Nucleus accumbens (tissue), 56 donors: ENCODE measurements around the gene ANXA9.

ENCODE experiments used
- DNase-seq, 56 donors: peaks; one replicate each; lab custom pipeline; 2025; lab: John Stamatoyannopoulos, UW

Gene ANXA9

DNA sequence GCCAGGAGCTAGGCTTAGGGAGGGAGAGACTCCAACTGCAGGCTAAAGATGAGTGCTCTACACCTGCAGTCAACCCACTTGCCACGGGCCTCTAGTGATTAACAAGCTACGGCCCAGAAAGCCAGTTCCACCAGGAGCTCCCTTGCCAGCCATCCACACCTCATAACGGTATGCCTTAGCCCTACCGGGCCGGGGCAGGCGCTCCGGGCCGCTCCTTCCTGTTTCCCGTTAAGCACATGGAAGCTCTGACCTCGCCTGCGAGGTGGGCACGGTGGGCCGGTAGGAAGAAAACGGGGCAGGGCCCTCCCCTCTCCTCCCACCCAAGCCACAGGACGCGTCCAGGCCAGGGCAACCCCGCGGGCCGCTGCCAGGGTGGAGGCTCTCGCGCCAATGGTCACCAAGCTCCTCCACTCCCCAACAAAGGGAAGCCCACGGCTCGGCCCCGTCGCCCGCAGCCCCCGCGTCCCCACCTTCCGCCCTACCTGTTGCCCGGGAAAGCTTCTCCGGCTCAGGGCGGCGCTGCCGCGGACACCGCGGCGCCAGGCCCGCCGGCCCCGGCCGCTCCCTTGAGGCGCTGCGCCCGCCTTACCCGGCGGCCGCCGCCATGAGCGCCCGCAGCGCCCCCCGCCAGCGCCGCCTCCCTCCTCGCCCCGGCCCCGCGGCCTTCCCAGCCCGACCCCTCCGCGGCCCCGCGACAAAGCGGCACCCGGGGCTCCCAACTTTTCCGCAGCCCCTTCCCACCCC lies 8.1 kb upstream of the ANXA9 start:
- peak in 35 of 56 donors; percentile 12 to 79 (median 46) for DNase-seq

DNA sequence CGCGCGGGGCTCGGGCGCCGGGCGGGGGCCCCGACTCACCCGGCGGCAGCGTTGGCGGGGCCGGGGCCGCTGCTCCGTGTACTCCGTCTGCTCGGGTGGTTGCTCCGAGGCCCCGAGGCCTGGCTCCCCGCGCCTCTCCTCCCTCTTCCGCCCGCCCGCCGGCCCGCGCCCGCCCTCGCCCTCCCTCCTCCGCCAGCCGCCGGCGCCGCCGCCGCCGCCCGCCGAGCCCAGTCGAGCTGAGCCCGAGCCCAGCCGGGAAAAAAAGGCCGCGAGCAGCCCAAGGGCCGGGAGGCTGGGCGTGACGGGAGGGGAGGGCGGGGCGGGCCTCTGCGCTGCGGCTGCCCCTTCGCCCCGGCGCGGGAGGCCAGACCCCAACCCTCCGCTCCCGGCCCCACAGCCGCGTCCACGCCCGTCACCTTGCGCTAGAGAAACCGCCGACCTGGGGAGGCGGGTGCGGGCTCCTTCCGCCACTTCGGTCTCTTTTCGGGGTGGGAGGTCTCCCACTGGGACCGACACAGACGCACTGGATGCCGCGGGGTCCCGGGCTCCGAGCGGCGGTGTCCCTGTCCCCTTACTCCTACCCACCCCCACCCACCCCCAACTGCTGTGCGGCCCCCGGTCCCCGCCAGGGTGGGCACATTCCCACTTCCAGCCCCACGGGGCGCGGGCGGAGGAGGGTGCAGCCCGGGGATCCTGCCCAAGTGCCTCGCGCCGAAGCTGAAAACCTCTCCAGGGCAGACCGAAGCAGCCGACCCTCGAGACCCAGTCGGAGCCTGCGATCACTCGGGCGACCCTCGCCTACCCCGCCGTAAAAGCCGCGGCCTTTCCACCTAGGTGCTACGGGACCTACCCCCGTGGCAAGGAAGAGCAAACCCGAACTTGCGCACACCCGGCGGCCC lies 7.3 kb upstream of the ANXA9 start, which contains the start of gene CERS2:
Gene CERS2, minus strand, starts transcription at position 256 of the 899 bp plus-strand sequence. CDS start 5,745 bp downstream, outside the sequence.
- peak in 48 of 56 donors; percentile 8 to 80 (median 56) for DNase-seq

GRCh38 chr1:150976401-150976821 lies 5.7 kb upstream of the ANXA9 start:
- DNase-seq, result no peak

DNA sequence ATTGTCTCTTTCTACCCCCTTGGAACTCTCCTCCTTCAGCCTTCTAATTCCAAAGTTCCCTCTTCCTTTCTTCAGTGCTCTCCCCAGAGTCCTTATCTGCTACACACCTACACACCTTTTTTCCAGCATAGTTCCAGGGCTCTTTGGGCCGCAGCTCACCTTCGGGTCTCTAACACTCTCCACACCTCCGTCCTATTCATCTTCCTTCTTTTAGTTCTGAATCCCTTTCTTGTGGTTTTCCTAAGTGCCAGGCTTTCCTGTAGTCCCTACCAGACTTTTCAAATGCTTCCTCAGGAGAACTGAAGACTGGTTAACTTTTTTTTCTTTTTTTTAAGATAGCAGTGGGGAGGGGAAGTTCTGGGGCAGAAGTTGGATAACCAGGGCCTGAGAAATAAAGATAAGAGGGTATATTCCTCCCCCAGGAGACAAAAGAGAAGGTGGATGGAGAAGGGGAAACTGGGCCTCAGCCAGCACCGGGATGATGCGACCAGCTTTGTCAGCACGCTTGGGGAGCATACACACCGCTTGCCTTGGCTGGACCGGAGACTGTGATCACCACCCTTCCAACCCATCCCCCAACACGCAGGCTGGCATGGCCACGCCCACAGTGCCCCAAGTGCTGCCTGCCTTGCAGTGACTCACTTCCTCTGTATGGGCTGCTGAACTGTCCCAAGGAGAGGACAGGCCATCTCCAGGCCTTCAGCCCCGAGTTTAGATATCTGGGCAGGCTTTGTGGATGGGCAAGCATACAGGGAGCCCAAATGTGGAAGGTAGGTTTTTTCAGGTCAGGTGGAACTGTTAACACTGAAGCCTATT lies 5.0 kb upstream of the ANXA9 start:
- DNase-seq, result peak in 51 of 56 donors; percentile 17 to 91 (median 63)

DNA sequence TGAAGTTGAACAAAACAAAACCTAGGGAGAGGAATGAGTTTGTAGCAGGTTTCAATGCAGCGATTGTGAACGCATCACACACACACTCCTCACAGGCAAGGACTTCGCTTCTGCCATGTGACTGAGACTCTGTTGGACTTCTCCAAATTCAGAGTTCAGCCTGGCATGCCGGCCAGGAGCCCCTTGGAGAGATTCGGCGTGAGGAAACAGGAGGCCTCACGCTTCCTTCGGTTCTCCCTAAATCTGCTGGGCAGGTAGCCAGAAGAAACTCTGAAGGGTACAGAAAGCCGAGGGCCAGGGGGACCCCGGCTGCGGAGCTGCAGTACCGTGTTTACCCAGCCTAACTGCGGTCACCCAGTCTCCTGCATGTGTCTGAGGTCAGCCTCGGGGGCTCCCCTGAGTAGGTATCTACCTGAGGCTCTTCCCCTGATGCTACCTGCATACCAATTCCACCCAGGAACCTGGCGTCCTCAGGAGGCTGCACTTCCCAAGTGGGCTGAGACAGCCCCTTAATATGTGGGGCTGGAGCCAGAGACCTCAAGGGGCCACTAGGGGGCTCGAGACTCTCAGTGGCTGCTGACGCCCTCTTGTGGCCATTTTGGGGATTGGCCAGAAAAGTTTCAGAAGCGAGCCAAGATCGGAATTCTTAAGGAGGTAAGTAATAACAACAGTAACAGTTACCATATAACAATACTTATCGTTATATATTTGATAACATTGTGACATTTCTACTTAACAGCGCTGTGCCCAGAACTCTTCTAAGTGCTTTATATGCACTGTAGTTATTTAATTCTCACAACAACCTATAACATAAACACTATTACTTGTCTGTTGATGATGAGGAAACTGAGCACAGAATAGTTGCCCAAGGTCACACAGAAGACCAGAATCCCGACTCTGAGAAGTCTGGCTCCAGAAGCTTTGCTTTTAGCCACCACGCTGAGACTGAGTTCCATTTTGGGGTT lies 2.7 kb upstream of the ANXA9 start:
- DNase-seq, result peak in 53 of 56 donors; percentile 11 to 95 (median 70)

- DNase-seq, result no peak
Measured at GRCh38 chr1:150981177-150981804, 801 bp upstream of the ANXA9 start.

- DNase-seq, result no peak
Measured at GRCh38 chr1:150985179-150985825, 3.2 kb downstream of the ANXA9 start.

- no peak for DNase-seq
Measured at GRCh38 chr1:150987924-150988323, 5.8 kb downstream of the ANXA9 start.

DNA sequence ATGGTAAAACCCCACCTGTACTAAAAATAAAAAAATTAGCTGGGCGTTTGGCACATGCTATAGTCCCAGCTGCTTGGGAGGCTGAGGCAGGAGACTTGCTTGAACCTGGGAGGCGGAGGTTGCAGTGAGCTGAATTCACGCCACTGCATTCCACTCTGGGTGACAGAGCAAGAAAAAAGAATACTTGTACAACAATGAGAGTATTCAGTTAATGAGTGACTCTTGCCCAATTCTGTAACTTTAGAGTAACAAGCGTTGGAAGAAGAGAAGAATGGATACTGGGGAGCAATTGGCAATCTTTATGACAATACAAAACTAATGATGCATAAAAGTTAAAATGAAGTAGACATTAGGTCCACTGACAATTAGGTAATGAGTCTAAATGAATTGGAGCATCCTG lies 10.5 kb downstream of the ANXA9 start:
- no peak for DNase-seq

GRCh38 chr1:150994248-150994647 lies 12.2 kb downstream of the ANXA9 start:
- no peak for DNase-seq

DNA sequence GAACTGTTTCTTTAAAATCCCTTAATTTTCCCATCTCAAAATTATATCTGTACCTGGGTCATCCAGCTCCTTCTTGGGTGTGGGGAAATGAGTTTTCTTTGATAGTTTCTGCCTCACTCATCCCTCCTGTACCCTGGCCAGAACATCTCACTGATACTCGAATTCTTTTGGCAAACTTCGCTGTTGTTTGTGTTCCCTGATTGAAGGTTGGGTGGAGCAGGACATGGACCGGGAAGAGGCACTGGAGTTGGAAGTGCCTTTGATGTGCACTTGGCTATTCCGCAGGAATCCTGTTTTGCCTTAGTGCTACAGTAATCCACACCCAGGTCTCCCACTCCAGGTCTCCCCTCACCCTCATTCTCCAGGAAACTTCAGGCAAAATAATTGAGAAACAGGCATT lies 13.4 kb downstream of the ANXA9 start:
- DNase-seq, result no peak

- peak in 13 of 56 donors; percentile 6 to 47 (median 23) for DNase-seq
Measured at GRCh38 chr1:150995896-150996295, 13.8 kb downstream of the ANXA9 start.

DNA sequence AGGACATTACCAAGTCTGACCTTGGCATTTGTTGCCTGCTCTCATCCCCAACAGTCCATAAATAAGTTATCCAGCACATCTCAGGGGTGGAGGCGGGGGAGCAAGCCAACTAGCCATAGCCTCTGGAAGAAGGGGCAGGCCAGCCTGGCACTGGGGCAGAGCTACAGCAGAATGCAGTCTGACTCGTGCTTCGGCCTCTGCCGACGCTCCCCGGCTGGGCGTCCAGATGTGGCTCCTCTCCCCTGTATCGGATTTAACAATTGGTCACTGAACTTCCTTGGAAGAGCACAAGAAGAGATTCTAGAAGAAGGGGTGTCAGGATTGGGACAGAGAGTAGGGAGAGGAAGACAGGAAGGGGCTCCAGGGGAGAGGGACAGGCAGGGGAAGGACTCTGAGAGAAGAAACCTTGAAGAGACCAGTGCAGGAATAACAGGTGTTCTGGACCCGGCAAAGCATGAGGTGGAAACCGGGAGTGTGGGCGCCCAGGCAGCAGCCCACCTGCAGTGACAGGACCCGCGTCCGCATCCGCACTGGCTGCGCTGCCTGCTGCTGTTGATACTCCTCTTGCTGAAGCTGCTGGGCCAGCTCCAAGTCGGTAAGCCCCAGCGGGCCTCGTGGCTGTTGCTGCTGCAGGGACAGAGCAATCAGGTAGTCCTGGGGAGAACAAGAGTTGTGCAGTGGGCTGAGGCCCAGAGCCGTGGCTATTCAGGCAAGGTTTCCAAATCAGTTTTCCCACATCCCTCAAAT lies 15.2 kb downstream of the ANXA9 start:
- DNase-seq, result no peak

DNA sequence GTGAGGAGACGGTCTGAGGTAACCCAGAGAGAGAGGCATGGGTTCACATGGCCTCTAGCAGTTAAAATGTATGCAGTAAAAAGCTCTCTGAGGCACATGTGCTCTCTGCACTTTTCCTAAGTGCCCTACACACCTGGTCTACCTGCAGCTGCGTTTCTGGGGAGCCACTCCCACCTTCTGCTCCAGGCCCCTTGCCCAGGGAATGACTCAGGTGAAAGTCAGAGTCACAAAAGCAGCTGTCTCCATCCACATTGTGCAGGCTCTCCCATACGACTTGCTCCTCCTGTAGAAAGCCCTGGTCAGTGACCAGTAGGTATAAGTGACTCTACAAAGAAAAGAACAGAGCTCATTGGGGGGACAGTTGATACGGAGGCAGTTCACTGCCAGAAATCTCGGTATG lies 15.9 kb downstream of the ANXA9 start:
- no peak for DNase-seq

GRCh38 chr1:150999051-150999674 lies 17.1 kb downstream of the ANXA9 start:
- peak in 25 of 56 donors; percentile 5 to 39 (median 17) for DNase-seq

- DNase-seq, result no peak
Measured at GRCh38 chr1:150999926-151000325, 17.8 kb downstream of the ANXA9 start.

- DNase-seq, result no peak
Measured at GRCh38 chr1:151000408-151000807, 18.3 kb downstream of the ANXA9 start.
